Pancreas (tissue), 10 donors: Measurements from ENCODE around the gene GSTM5. TPM values are rescaled to one million over a fixed set of nuclear protein-coding genes. Genes with fewer than 3 reads are reported as not detected.

ENCODE experiments used
- ATAC-seq, 4 donors: fragments of 200-7000 bp; cut with Tn5 transposase; one replicate each; pipeline versions ENCODE4 v1.8.0 to v1.9.1; 2020; ENCODE audit warnings: mild to moderate bottlenecking in 4 of 4, moderate library complexity in 4 of 4
- DNase-seq, 6 donors: peaks; one replicate each; pipeline ENCODE4 v3.0.0-alpha.2; 2020
- FAIRE-seq: peaks from 2 replicates; lab custom pipeline; 2012; peaks lifted over from hg19 to GRCh38; lab: Jason Lieb, UNC
- H3K27ac ChIP-seq, 4 donors: fragments of 200-600 bp; sonication (generic); 1 replicate in 3 of 4; 2 replicates in 1 of 4; pipeline versions ENCODE4 v1.5.0 to v1.8.0; 2020
- H3K27me3 ChIP-seq, 4 donors: fragments of 200-600 bp; one replicate each; pipeline ENCODE4 v1.8.0; 2021
- H3K36me3 ChIP-seq, 3 donors: fragments of 200-600 bp; sonication (generic) in 1 of 3; one replicate each; pipeline versions ENCODE4 v1.5.0 to v1.8.0; 2020 to 2021
- H3K4me1 ChIP-seq, 3 donors: fragments of 200-600 bp; one replicate each; pipeline ENCODE4 v1.8.0; 2021
- H3K4me3 ChIP-seq, 4 donors: fragments of 200-600 bp; sonication (generic) in 2 of 4; one replicate each; pipeline versions ENCODE4 v1.5.0 to v1.8.0; 2020 to 2021
- H3K9me3 ChIP-seq, 4 donors: fragments of 200-600 bp; one replicate each; pipeline ENCODE4 v1.8.0; 2021
- WGBS, 2 donors: extraction: QIAGEN DNeasy Blood & Tissue Kit; methylation state at CpG; one replicate each; pipeline ENCODE4 v1.1.7; 2013; 5-methylcytosine and 5-hydroxymethylcytosine counted together
- intact Hi-C, 3 donors: fragments of 100-400 bp; cut with DNase I; formaldehyde crosslinking; loops; one replicate each; pipeline versions ENCODE4 v1.11.1 to v1.14.2; 2022
- polyA plus RNA-seq, 2 donors: library from polyadenylated mRNA; stranded (reverse); fragments of 200-250 nt; gene quantifications; one replicate each; pipeline ENCODE4 v1.2.3, GENCODE V29; 2013
- total RNA-seq, 6 donors: library from RNA; stranded (reverse); fragmentation: NEBNext Ultra II Directional in 4 of 6; extraction: Animal tissue kit (Norgen Biotek cat#: 25700) in 4 of 6; gene quantifications; one replicate each; pipeline versions ENCODE4 v1.2.1 to v1.2.4, GENCODE V29; 2021 to 2023
- TF ChIP-seq, protein P1 (sequence below), 4 donors: fragments of 200-600 bp; sonication (generic) in 3 of 4; IDR thresholded peaks; one replicate each; pipeline versions ENCODE4 v1.5.0 to v1.8.0; 2021; ENCODE audit warnings: antibody characterized with exemption in 4 of 4
- donor health status: healthy with polysubstance abuse.
- donor health status: DM: no; HTN: no; CAD: no; lungs with moderate emphysema.
- donor health status: DM: no; HTN: no; CAD: no.
- donor health status: control.
- donor health status: control.
- donor health status: Bipolar disorder and iron deficiency.
- donor health status: DM: yes; HTN: yes; CAD: no.
- donor health status: DM: no; HTN: no; CAD: no.
- donor health status: DM: no; HTN: no; CAD: no.
- donor health status: DM: yes; HTN: yes; CAD: no.

Gene GSTM5
- total and polyA plus RNA-seq, 8 donors: 0.42 to 4.5 (median 2.1) TPM

DNA sequence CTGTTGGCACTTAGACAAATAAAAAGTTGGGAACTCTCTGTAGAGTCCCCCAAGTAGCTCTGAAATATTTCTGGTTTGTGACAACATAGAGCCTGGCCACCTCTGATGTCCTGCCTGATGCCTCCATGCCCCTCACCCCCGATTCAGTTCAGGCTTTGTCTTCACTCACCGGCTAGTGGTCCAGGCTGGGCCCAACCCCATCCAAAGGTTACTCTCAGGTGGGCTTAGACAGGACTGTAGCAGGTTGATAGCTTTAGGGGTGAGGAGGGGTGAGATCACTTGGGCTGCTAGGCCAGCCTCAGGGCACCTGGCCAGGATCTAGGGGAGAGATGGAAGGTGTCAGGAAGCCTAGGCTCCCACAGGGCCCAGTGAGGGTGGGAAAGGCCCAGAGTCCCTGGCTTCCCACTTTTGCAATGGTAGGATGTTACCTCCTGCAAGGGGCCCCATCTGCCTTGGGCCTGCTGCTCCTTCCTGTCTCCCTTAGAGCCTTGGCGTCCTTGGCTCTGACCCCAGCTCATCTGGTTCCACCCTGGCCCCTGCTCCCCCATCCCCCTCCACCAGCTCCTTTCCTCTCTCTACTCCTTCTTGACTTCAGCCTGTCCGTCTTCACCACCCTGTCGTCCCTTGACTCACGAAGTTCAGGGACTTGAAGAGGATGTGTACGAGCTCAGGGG lies 44.9 kb downstream of the GSTM5 start:
- Histone ChIP-seq H3K36me3 (no peaks in the 10 kb centered on the region), H3K4me3 (no peak overlapping the region), H3K9me3 (no peaks in the 10 kb centered on the region), H3K27me3 (no peaks in the 10 kb centered on the region), H3K27ac (no peak overlapping the region), H3K4me1 (no peaks in the 10 kb centered on the region)
- ATAC-seq (no peak), FAIRE-seq (no peak), DNase-seq (peak in 1 of 6 donors; percentile 10)
- intact Hi-C loops: no loop called here
- 82 to 92% methylated on average over 7 of the region's 7 CpGs for WGBS, 2 donors
- TF ChIP-seq, protein P1, sequence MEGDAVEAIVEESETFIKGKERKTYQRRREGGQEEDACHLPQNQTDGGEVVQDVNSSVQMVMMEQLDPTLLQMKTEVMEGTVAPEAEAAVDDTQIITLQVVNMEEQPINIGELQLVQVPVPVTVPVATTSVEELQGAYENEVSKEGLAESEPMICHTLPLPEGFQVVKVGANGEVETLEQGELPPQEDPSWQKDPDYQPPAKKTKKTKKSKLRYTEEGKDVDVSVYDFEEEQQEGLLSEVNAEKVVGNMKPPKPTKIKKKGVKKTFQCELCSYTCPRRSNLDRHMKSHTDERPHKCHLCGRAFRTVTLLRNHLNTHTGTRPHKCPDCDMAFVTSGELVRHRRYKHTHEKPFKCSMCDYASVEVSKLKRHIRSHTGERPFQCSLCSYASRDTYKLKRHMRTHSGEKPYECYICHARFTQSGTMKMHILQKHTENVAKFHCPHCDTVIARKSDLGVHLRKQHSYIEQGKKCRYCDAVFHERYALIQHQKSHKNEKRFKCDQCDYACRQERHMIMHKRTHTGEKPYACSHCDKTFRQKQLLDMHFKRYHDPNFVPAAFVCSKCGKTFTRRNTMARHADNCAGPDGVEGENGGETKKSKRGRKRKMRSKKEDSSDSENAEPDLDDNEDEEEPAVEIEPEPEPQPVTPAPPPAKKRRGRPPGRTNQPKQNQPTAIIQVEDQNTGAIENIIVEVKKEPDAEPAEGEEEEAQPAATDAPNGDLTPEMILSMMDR (IDR thresholded peaks at IDR 0.05): no peak

DNA sequence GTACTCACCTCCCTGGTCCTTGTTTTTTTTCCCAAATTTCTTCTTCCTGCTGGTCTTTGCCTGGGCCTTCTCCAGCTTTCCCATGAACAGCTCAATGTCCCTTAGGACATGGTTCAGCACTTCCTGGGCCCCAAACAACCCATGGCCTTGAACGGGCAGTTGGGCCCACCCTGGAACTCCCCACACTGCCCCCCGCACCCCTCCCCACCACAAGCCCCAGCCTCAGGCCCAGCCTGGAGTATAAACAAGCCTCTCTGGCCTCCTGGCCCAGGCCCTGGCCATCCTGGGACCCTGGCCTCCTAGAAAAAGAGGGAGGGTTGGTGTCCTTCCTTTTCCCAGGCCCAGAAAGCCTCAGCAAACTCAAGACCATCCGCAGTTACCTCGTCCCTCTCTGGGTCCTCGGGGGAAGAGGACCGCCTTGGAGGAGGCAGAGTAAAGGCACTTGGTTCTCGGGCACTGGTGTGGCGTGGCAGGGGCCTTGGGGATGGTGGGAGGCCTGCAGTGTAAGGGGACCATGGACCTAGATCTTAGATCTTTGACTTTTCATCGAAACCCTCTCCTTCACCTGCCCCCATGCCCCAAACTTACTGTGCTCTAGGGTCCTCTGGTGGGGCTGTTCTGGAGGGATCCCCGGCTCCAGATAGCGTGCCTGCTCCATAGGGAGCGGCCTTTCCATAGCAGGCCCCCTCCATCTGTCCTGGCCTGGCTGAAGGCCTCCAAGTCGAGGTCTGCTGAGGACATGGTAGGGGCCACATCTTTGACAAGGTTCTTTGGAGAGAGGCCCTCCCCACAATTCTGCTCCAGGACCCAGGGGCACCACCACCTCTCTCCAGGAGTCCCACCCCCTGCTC lies 46.1 kb downstream of the GSTM5 start:
- no peak for FAIRE-seq

DNA sequence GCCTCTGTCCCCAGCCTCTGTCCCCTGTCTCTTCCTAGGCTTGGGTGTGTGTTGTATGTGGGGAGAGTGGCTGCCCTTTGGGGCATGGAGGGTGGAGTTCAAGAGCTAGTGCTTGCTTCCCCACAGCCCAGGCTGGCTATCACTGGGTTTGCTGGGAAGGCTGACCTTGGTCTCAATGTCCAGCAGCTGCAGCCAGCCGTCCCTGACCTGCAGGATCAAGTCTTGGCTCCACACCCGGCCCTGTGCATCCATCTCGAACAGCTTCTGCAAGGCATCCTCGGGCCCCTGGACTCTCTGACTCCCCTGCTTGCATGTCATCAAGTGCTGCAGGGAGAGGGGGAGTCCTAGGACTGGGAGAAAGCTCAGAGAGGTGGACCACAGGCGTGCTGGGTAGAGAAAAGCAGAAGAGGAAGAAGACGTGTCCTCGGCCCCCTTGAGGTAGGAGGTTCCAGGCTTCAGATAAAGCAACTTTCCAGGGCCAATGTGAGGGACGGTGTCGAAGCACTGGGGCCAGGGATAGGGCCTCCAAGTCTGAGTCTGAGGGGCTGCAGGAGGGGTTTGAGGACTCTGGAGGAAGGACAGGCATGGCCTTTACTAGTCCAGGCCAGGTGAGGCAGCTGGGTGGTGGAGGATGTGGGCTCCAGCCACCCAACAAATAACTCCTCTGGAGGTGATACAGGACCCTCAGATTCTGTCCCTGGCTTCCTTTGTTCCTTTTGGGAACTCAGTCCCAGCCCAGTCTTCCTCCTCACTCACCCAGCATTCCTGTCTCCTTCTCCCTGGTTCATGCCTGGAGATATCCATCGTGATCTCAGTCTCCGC lies 47.7 kb downstream of the GSTM5 start:
- DNase-seq (peak in 1 of 6 donors; percentile 5), FAIRE-seq (no peak), ATAC-seq (no peak)
- 86 to 94% methylated on average over 11 of the region's 11 CpGs for WGBS, 2 donors
- intact Hi-C loops: no loop called here
- Histone ChIP-seq H3K27me3 (no peaks in the 10 kb centered on the region), H3K27ac (no peak overlapping the region), H3K36me3 (no peaks in the 10 kb centered on the region), H3K9me3 (no peaks in the 10 kb centered on the region), H3K4me1 (no peaks in the 10 kb centered on the region), H3K4me3 (no peak overlapping the region)
- TF ChIP-seq, protein P1 (IDR thresholded peaks at IDR 0.05): no peak

More for the DNA sequence above, 46.1 kb downstream of the GSTM5 start:
- 86 to 90% methylated on average over 13 of the region's 13 CpGs for WGBS, 2 donors
- ATAC-seq (no peak), DNase-seq (peak in 1 of 6 donors; percentile 6)
- Histone ChIP-seq H3K9me3 (no peaks in the 10 kb centered on the region), H3K4me1 (no peaks in the 10 kb centered on the region), H3K27me3 (no peaks in the 10 kb centered on the region), H3K4me3 (no peak overlapping the region), H3K36me3 (no peaks in the 10 kb centered on the region), H3K27ac (no peak overlapping the region)
- TF ChIP-seq, protein P1 (IDR thresholded peaks at IDR 0.05): no peak
- intact Hi-C loops: no loop called here

DNA sequence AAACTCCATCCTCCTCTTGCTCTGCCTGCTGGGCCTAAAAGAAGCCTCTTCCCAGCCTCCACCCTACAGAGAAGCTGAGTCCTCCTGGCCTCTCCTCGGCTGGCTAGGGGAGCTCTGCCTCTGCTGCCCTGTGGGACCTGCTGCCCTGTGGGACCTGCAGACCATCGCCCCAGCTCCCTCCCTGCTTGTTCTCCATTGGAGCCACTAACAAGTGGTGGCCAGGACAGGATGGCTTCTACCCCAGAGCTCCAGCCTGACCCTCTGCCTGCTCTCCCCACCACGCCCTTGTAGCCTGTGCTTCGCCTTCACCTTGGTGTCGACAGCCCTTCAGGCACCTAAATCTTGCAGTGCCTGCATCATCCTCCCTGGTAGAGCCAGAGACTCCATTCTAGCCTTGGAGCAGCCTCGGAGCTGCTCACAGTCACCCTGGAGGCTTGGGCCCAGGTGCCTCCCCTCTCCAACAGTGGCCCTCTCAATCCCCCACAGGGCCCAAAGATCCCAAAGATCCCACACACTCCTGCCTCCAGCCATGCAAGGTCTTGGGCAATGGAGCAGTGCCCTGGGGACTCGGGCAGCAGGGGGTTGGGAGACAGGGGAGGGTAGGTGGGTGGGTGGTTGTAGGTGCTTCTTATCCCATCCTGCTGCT lies 48.7 kb downstream of the GSTM5 start:
- no peak for FAIRE-seq
- ATAC-seq: no peak
- Histone ChIP-seq H3K9me3 (no peaks in the 10 kb centered on the region), H3K27me3 (no peaks in the 10 kb centered on the region), H3K4me1 (no peaks in the 10 kb centered on the region), H3K36me3 (no peaks in the 10 kb centered on the region), H3K4me3 (no peak overlapping the region), H3K27ac (no peak overlapping the region)
- peak in 1 of 6 donors; percentile 8 for DNase-seq
- TF ChIP-seq, protein P1 (IDR thresholded peaks at IDR 0.05): no peak
- intact Hi-C loops: no loop called here
- WGBS, 2 donors: 83 to 89% methylated on average over 7 of the region's 7 CpGs
